Esophagus squamous epithelium (tissue), 4 donors: ENCODE results near the gene CTSL.

ENCODE experiments used
- POLR2A ChIP-seq, 4 donors: fragments of 450-650 bp; IDR thresholded peaks; one replicate each; pipeline ENCODE4 v1.6.1; 2017; ENCODE audit warnings: antibody characterized with exemption in 4 of 4, mild to moderate bottlenecking in 4 of 4, moderate library complexity in 3 of 4
- TF ChIP-seq, protein P1 (sequence below), 6 experiments: fragments of 450-650 bp in 4 of 6; fragments of 200-600 bp in 2 of 6; sonication (generic) in 2 of 6; IDR thresholded peaks; one replicate each; pipeline ENCODE4 v1.5.1; 2016 to 2019; ENCODE audit warnings: antibody characterized with exemption in 6 of 6, mild to moderate bottlenecking in 4 of 6, moderate library complexity in 4 of 6

- TF ChIP-seq, protein P1, sequence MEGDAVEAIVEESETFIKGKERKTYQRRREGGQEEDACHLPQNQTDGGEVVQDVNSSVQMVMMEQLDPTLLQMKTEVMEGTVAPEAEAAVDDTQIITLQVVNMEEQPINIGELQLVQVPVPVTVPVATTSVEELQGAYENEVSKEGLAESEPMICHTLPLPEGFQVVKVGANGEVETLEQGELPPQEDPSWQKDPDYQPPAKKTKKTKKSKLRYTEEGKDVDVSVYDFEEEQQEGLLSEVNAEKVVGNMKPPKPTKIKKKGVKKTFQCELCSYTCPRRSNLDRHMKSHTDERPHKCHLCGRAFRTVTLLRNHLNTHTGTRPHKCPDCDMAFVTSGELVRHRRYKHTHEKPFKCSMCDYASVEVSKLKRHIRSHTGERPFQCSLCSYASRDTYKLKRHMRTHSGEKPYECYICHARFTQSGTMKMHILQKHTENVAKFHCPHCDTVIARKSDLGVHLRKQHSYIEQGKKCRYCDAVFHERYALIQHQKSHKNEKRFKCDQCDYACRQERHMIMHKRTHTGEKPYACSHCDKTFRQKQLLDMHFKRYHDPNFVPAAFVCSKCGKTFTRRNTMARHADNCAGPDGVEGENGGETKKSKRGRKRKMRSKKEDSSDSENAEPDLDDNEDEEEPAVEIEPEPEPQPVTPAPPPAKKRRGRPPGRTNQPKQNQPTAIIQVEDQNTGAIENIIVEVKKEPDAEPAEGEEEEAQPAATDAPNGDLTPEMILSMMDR (IDR thresholded peaks at IDR 0.05): no peak
- TF ChIP-seq POLR2A (IDR thresholded peaks at IDR 0.05): no peak
Observed at GRCh38 chr9:87720173-87720572, 5.7 kb upstream of the CTSL start.
